Aorta (tissue), 5 donors: ENCODE data around the gene FURIN. TPM values are rescaled to one million over a fixed set of nuclear protein-coding genes. Genes with fewer than 3 reads are reported as not detected.
"Not testable (repeated sequence)": the region's sequence is repeated elsewhere in the genome, so short reads cannot be mapped to it uniquely, and the experiment has no call there.

Source experiments
- ATAC-seq: fragments of 200-7000 bp; cut with Tn5 transposase; one replicate; pipeline ENCODE4 v1.9.1; 2022; ENCODE audit warnings: moderate library complexity; ENCODE audit not compliant: low FRiP score
- DNase-seq, 2 donors: peaks; one replicate each; pipeline ENCODE4 v3.0.0-alpha.2; 2020
- H3K27ac ChIP-seq, 2 donors: one replicate each; pipeline ENCODE4 v1.5.1; 2013; ENCODE audit warnings: low read length in 2 of 2, mild to moderate bottlenecking in 2 of 2, moderate library complexity in 2 of 2, control low read depth in 1 of 2, inconsistent platforms in 1 of 2, low read depth in 1 of 2
- H3K27me3 ChIP-seq, 2 donors: one replicate each; pipeline ENCODE4 v1.6.1; 2013; ENCODE audit warnings: control low read depth in 1 of 2, low read length in 1 of 2, mild to moderate bottlenecking in 1 of 2, moderate library complexity in 1 of 2; ENCODE audit not compliant: insufficient read depth in 2 of 2, control insufficient read depth in 1 of 2
- H3K36me3 ChIP-seq, 2 donors: one replicate each; pipeline ENCODE4 v1.6.1; 2013; ENCODE audit warnings: control low read depth in 1 of 2, low read length in 1 of 2, mild to moderate bottlenecking in 1 of 2; ENCODE audit not compliant: insufficient read depth in 2 of 2, control insufficient read depth in 1 of 2
- H3K4me1 ChIP-seq, 2 donors: one replicate each; pipeline ENCODE4 v1.6.1; 2013; ENCODE audit warnings: low read length in 2 of 2, control low read depth in 1 of 2, mild to moderate bottlenecking in 1 of 2, moderate library complexity in 1 of 2; ENCODE audit not compliant: insufficient read depth in 2 of 2, control insufficient read depth in 1 of 2
- H3K4me3 ChIP-seq, 2 donors: one replicate each; pipeline ENCODE4 v1.5.1; 2013; ENCODE audit warnings: low read length in 2 of 2, control low read depth in 1 of 2, mild to moderate bottlenecking in 1 of 2
- H3K9me3 ChIP-seq: one replicate; pipeline ENCODE4 v1.6.1; 2013; ENCODE audit warnings: mild to moderate bottlenecking, low read length; ENCODE audit not compliant: control insufficient read depth
- WGBS, 2 donors: extraction: QIAGEN DNeasy Blood & Tissue Kit; methylation state at CpG; one replicate each; pipeline ENCODE4 v1.1.7; 2013; 5-methylcytosine and 5-hydroxymethylcytosine counted together
- intact Hi-C, 2 donors: fragments of 100-400 bp; cut with DNase I; formaldehyde crosslinking; loops; one replicate each; pipeline versions ENCODE4 v1.14.2 to v1.15.0; 2022
- polyA plus RNA-seq, 2 donors: library from polyadenylated mRNA; stranded (reverse); fragments of 200-250 nt; gene quantifications; one replicate each; pipeline ENCODE4 v1.2.3, GENCODE V29; 2013
- total RNA-seq, 2 donors: library from RNA; stranded (reverse); fragmentation: NEBNext Ultra II Directional; extraction: Animal tissue kit (Norgen Biotek cat#: 25700); gene quantifications; one replicate each; pipeline ENCODE4 v1.2.1, GENCODE V29; 2021
- donor health status: healthy with polysubstance abuse.
- donor health status: Bipolar disorder and iron deficiency.
- donor health status: DM: no; HTN: no; CAD: no.
- donor health status: DM: no; HTN: no; CAD: no.
- donor health status: DM: yes; HTN: yes; CAD: no.

Gene FURIN
- total and polyA plus RNA-seq, 4 donors, result 20.9 to 65.8 (median 44.1) TPM

DNA sequence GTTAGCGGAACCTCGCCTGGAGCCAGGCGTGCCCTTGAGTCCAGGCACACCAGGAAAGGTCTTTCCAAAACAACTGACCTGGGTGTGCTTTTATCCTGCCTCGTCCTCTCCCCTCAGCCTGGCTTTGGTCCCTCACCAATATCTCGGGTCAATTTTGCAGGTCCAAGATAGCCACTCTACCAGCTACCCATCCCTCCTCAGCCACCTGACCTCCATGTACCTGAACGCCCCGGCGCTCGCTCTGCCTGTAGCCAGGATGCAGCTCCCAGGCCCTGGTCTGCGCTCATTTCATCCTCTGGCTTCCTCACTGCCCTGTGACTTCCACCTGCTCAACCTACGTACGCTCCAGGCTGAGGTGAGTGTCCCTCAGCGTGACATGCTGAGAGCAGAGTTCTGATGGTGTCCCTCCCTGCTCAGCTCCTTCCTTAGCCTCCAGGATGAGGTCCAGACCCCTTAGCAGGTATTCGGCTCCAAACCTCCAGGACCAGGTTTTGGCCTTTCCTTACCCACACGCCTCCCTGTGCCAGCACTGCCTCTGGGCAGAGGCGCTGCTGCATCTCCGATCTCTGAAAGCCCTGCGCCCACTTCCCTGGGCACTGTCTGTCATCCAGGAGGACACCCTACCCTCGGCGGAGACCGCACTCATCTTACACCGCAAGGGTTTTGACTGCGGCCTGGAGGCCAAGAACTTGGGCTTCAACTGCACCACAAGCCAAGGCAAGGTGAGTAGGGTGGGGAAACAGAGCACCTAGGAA is 49.8 kb downstream of the FURIN start:
- DNase-seq, result peak in 1 of 2 donors; percentile 66
- WGBS, 2 donors, result 91 to 95% methylated on average over 23 of the region's 23 CpGs

DNA sequence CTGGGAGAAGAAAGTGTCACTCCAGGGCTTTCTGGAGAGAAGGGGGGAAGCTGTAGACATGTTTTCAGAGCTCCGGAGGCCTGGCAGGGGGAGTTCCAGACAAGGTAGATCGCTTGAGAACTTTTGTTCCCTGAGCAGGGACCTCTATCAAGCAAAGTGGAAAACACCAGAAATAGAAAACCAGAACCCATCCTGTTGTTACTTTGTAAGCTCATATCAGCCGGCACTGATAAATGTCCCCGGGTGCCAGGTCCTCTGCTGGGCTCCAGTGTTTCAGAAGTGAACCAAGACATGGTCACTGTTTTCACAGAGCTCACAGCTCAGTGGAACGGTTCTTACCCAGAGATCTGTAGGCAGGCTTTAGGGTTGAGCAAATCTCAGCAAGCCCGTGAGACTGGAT is 50.4 kb downstream of the FURIN start:
- 88 to 95% methylated on average over 6 of the region's 6 CpGs for WGBS, 2 donors
- DNase-seq, result no peak
- H3K27ac ChIP-seq, result no peak overlapping the region
- no peaks in the 10 kb centered on the region for H3K9me3 ChIP-seq
- no peaks in the 10 kb centered on the region for H3K4me1 ChIP-seq
- intact Hi-C loops, result no loop called here
- no peaks in the 10 kb centered on the region for H3K27me3 ChIP-seq
- peaks cover 0 to 14% of the 10 kb centered on the region in 2 donors for H3K36me3 ChIP-seq
- no peak for ATAC-seq
- H3K4me3 ChIP-seq, result no peak overlapping the region

More for the DNA sequence above, 49.8 kb downstream of the FURIN start:
- peaks cover 0 to 19% of the 10 kb centered on the region in 2 donors for H3K36me3 ChIP-seq
- intact Hi-C loops, result no loop called here
- H3K27ac ChIP-seq, result no peak overlapping the region
- no peaks in the 10 kb centered on the region for H3K27me3 ChIP-seq
- no peaks in the 10 kb centered on the region for H3K4me1 ChIP-seq
- no peak for ATAC-seq
- no peaks in the 10 kb centered on the region for H3K9me3 ChIP-seq
- H3K4me3 ChIP-seq, result no peak overlapping the region

DNA sequence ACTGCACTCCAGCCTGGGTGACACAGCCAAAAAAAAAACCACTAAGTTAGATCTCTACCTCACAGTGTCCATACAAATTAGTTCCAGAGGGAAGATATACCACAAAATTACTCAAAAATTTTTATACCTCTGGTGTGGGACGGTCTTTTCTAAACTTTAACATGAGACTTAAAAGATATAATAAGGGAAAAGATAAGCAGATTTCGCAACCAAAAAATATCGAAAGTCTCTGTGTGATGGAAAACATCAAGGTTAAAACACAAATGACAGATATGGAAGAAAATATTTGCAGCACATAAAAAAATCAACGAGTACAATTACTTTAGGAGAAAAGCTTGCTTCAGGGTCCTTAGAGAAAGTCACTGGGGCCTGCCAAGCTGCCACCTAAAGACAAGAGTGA is 53.5 kb downstream of the FURIN start:
- Histone ChIP-seq H3K4me1 (no peaks in the 10 kb centered on the region), H3K4me3 (no peak overlapping the region), H3K36me3 (peaks cover 0 to 14% of the 10 kb centered on the region in 2 donors), H3K27me3 (no peaks in the 10 kb centered on the region), H3K9me3 (no peaks in the 10 kb centered on the region), H3K27ac (no peak overlapping the region)
- intact Hi-C loops, result no loop called here
- 86% methylated on average over 4 of the region's 4 CpGs for WGBS, 2 donors
- no peak for DNase-seq
- ATAC-seq, result no peak

DNA sequence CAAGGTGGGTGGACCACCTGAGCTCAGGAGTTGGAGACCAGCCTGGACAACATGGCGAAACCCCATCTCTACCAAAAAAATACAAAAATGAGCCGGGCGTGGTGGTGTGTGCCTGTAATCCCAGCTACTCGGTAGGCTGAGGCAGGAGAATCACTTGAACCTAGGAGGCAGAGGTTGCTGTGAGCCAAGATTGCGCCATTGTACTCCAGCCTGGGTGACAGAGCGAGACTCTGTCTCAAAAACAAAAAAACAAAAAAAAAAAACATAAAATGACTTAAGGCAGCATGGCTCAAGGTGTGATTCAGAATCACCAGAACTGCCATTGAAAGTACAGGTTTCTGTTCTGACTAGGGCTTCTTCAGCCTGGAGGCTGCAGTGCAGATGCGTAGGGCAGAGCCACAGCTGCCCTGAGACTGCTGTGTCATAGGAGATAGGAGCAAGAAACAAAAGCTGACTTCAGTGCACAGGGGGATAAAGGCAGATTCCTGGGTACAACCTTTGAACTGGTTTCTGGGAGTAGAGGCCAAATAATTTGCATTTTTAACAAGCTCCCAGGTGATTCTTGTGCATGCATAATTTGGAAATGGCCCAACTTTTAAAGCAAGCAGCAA is 54.4 kb downstream of the FURIN start:
- H3K4me3 ChIP-seq, H3K4me1 ChIP-seq, ATAC-seq, H3K9me3 ChIP-seq, DNase-seq, H3K27ac ChIP-seq, intact Hi-C loops, H3K27me3 ChIP-seq: not testable (repeated sequence)
- peaks cover 0 to 12% of the 10 kb centered on the region in 2 donors for H3K36me3 ChIP-seq
- 91 to 94% methylated on average over 7 of the region's 7 CpGs for WGBS, 2 donors

- no peaks in the 10 kb centered on the region for H3K9me3 ChIP-seq
- 86 to 87% methylated on average over 5 of the region's 5 CpGs for WGBS, 2 donors
- intact Hi-C loops, result no loop called here
- peaks cover 0 to 5% of the 10 kb centered on the region in 2 donors for H3K36me3 ChIP-seq
- no peak overlapping the region for H3K27ac ChIP-seq
- no peaks in the 10 kb centered on the region for H3K4me1 ChIP-seq
- H3K4me3 ChIP-seq, result no peak overlapping the region
- DNase-seq (no peak), ATAC-seq (no peak)
- H3K27me3 ChIP-seq, result no peaks in the 10 kb centered on the region
Observed at GRCh38 chr15:90924375-90924774, 56.0 kb downstream of the FURIN start.

GRCh38 chr15:90926766-90927165 is 58.4 kb downstream of the FURIN start:
- H3K4me3 ChIP-seq, H3K27ac ChIP-seq, H3K9me3 ChIP-seq, DNase-seq, H3K27me3 ChIP-seq, H3K36me3 ChIP-seq, H3K4me1 ChIP-seq, intact Hi-C loops, ATAC-seq: not testable (repeated sequence)
- WGBS, 2 donors, result 88 to 90% methylated on average over 10 of the region's 10 CpGs

DNA sequence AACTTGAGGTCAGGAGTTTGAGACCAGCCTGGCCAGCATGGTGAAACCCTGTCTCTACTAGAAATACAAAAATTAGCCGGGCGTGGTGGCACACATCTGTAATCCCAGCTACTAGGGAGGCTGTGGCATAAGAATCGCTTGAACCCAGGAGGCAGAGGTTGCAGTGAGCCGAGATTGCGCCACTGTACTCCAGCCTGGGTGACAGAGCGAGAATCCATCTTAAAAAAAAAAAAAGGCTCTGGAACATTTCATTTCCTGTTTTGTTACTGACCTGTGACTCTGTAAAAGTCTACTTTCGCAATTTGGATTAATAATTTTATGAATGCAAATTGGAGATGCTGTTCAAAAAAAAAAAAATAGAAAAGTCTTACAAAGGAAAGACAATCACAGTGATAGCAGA is 59.7 kb downstream of the FURIN start:
- DNase-seq, H3K4me3 ChIP-seq, H3K4me1 ChIP-seq, intact Hi-C loops, H3K27me3 ChIP-seq, ATAC-seq, H3K9me3 ChIP-seq, H3K36me3 ChIP-seq, H3K27ac ChIP-seq: not testable (repeated sequence)
- 94 to 99% methylated on average over 7 of the region's 7 CpGs for WGBS, 2 donors

DNA sequence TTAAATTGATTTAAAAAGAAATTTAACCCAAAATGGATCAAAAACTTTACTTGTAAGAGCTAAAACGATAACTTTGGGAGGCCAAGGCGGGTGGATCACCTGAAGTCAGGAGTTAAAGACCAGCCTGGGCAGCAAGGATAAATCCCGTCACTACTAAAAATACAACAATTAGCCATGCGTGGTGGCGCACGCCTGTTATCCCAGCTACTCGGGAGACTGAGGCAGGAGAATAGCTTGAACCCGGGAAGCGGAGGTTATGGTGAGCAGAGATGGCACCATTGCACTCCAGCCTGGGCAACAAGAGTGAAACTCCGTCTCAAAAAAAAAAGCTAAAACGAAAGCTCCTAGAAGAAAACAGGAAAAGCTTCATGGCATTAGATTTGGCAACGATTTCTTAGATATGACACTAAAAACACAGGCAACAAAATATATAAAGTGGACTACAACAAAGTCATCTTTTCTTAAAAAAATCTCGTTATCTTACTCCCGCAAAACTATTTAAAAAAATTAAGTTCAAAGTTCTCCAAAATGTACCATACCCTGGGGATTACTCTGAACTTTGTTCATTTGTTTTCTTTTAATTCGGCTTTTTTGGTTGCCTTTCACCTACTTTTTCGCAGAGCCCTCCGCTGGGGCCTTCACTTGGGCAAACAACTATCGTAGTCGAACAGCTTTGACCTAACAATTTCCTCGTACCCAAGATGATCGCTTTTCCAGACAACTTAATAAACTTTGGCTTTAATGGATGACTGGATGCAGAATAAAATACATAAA is 61.0 kb downstream of the FURIN start:
- no peaks in the 10 kb centered on the region for H3K4me1 ChIP-seq
- H3K9me3 ChIP-seq, result no peaks in the 10 kb centered on the region
- H3K27ac ChIP-seq, result peak overlapping the region in 1 of 2 donors; percentile 62
- H3K27me3 ChIP-seq, result no peaks in the 10 kb centered on the region
- H3K36me3 ChIP-seq, result no peaks in the 10 kb centered on the region
- H3K4me3 ChIP-seq, result peak overlapping the region; percentile 35 to 44
- WGBS, 2 donors, result 48 to 51% methylated on average over 21 of the region's 21 CpGs
- DNase-seq, result no peak
- intact Hi-C loops, result loop anchor here (1.0 to 2.0 kb wide), 2 partner anchors 26 to 27 kb away; partner anchors contain the start of gene MAN2A2 (in 2 of the 2)
- no peak for ATAC-seq
